Neural crest cell (in vitro differentiated cells): Measurements from ENCODE around the gene PAX5. TPM values are rescaled to one million over a fixed set of nuclear protein-coding genes. Genes with fewer than 3 reads are reported as not detected.

ENCODE experiments used
- DNase-seq: peaks from one replicate; pipeline ENCODE4 v3.0.0; 2021; ENCODE audit warnings: low read depth, mixed read lengths, low spot score
- H3K27ac Mint-ChIP-seq: one replicate; pipeline ENCODE4 v1.8.0; 2021; ENCODE audit warnings: mild to moderate bottlenecking, mixed read lengths; ENCODE audit not compliant: unreplicated experiment
- H3K27me3 Mint-ChIP-seq: 2 replicates; pipeline ENCODE4 v1.8.0; 2021; ENCODE audit warnings: low read depth, mild to moderate bottlenecking, mixed read lengths
- H3K36me3 Mint-ChIP-seq: 2 replicates; pipeline ENCODE4 v1.8.0; 2021; ENCODE audit warnings: low read depth, mild to moderate bottlenecking, mixed read lengths
- H3K4me1 Mint-ChIP-seq: 2 replicates; pipeline ENCODE4 v1.8.0; 2021; ENCODE audit warnings: mixed read lengths
- H3K4me3 Mint-ChIP-seq: one replicate; pipeline ENCODE4 v1.8.0; 2021; ENCODE audit warnings: mild to moderate bottlenecking, mixed read lengths
- H3K9me3 Mint-ChIP-seq: 2 replicates; pipeline ENCODE4 v1.8.0; 2021; ENCODE audit warnings: mixed read lengths
- CTCF ChIP-seq: fragments of 200-600 bp; sonication (generic); conservative IDR thresholded peaks from 2 replicates; pipeline ENCODE4 v1.5.0; 2021; ENCODE audit warnings: antibody characterized with exemption, mild to moderate bottlenecking
- total RNA-seq: library from RNA; stranded (reverse); gene quantifications from 2 replicates; pipeline ENCODE4 v1.2.1, GENCODE V29; 2021

Gene PAX5
- total RNA-seq, 1 donor from 2014 or later = 19.5 TPM

GRCh38 chr9:36924071-36924470 lies 110.0 kb downstream of the PAX5 start:
- peaks cover 4% of the 10 kb centered on the region for H3K27me3 Mint-ChIP-seq
- no peak overlapping the region for H3K4me3 Mint-ChIP-seq
- H3K9me3 Mint-ChIP-seq = peaks cover 4% of the 10 kb centered on the region
- no peak for DNase-seq
- no peak for TF ChIP-seq CTCF
- no peak overlapping the region for H3K27ac Mint-ChIP-seq
- H3K4me1 Mint-ChIP-seq = no peaks in the 10 kb centered on the region
- peaks cover 2% of the 10 kb centered on the region for H3K36me3 Mint-ChIP-seq

- Mint-ChIP-seq H3K36me3 (peaks cover 2% of the 10 kb centered on the region), H3K4me1 (no peaks in the 10 kb centered on the region), H3K27me3 (peaks cover 2% of the 10 kb centered on the region), H3K9me3 (peaks cover 6% of the 10 kb centered on the region), H3K4me3 (no peak overlapping the region), H3K27ac (peak overlapping the region; percentile 35)
- no peak for DNase-seq
- no peak for TF ChIP-seq CTCF
These were observed 110.9 kb downstream of the PAX5 start for GRCh38 chr9:36923025-36923625.

- H3K36me3 Mint-ChIP-seq = peaks cover 2% of the 10 kb centered on the region
- TF ChIP-seq CTCF = no peak
- no peaks in the 10 kb centered on the region for H3K4me1 Mint-ChIP-seq
- no peak overlapping the region for H3K4me3 Mint-ChIP-seq
- H3K27ac Mint-ChIP-seq = peak overlapping the region; percentile 6
- H3K9me3 Mint-ChIP-seq = peaks cover 6% of the 10 kb centered on the region
- no peak for DNase-seq
- H3K27me3 Mint-ChIP-seq = peaks cover 2% of the 10 kb centered on the region
These were observed 111.5 kb downstream of the PAX5 start for GRCh38 chr9:36922548-36922947.

- TF ChIP-seq CTCF = no peak
- no peaks in the 10 kb centered on the region for H3K4me1 Mint-ChIP-seq
- no peaks in the 10 kb centered on the region for H3K27me3 Mint-ChIP-seq
- H3K9me3 Mint-ChIP-seq = peaks cover 3% of the 10 kb centered on the region
- H3K27ac Mint-ChIP-seq = no peak overlapping the region
- no peaks in the 10 kb centered on the region for H3K36me3 Mint-ChIP-seq
- DNase-seq = no peak
- no peak overlapping the region for H3K4me3 Mint-ChIP-seq
These were observed 119.9 kb downstream of the PAX5 start for GRCh38 chr9:36914212-36914577.

- H3K36me3 Mint-ChIP-seq = no peaks in the 10 kb centered on the region
- H3K27ac Mint-ChIP-seq = no peak overlapping the region
- no peaks in the 10 kb centered on the region for H3K9me3 Mint-ChIP-seq
- no peak for TF ChIP-seq CTCF
- no peak overlapping the region for H3K4me3 Mint-ChIP-seq
- no peak for DNase-seq
- no peaks in the 10 kb centered on the region for H3K27me3 Mint-ChIP-seq
- no peaks in the 10 kb centered on the region for H3K4me1 Mint-ChIP-seq
These were observed 120.5 kb downstream of the PAX5 start for GRCh38 chr9:36913393-36914211.
